HepG2 (cell line): ENCODE measurements around the gene ACBD3. TPM values are rescaled to one million over a fixed set of nuclear protein-coding genes. Genes with fewer than 3 reads are reported as not detected.

Experiments used
- ATAC-seq: fragments of 200-7000 bp; cut with Tn5 transposase; 3 replicates; pipeline ENCODE4 v1.9.1; 2020; ENCODE audit warnings: mild to moderate bottlenecking, moderate library complexity
- BruUV-seq: library from RNA; stranded (reverse); fragments of 400-500 nt; replicated peaks from 2 replicates; lab custom pipeline; 2021; lab: Mats Ljungman, UMichigan
- CTCF ChIA-PET: fragments of 300-600 bp; formaldehyde crosslinking; extraction: SDS; loops from one replicate; lab custom pipeline; 2021; ENCODE audit warnings: low total read pairs, inconsistent platforms, low intra/inter-chr PET ratio; lab: Yijun Ruan, JAX
- POLR2A ChIA-PET: fragments of 350-600 bp; sonication (Branson Sonifier 250); formaldehyde crosslinking; loops from one replicate; lab custom pipeline; 2020; ENCODE audit warnings: antibody characterized with exemption, inconsistent platforms; lab: Yijun Ruan, JAX
- DNase-seq: peaks from one replicate; pipeline ENCODE4 v3.0.0-alpha.2; 2015; ENCODE audit warnings: low spot score
- FAIRE-seq: peaks from 3 replicates; lab custom pipeline; 2011; peaks lifted over from hg19 to GRCh38; lab: Jason Lieb, UNC
- H2AFZ ChIP-seq: one replicate; pipeline ENCODE4 v1.6.1; 2011; ENCODE audit warnings: low read length, inconsistent platforms
- H3K27ac ChIP-seq: fragments of 300-600 bp; 3 replicates; pipeline ENCODE4 v1.8.0; 2011; ENCODE audit warnings: mixed run types, mild to moderate bottlenecking, mixed read lengths, low read length, inconsistent platforms; ENCODE audit not compliant: insufficient read depth; ENCODE audit errors: extremely low read length
- H3K27me3 ChIP-seq, 2 experiments: fragments of 200-600 bp in 1 of 2; 2 replicates in 1 of 2; 3 replicates in 1 of 2; pipeline versions ENCODE4 v1.6.0 to v1.8.0; 2011; ENCODE audit warnings: low read length in 2 of 2, mild to moderate bottlenecking in 2 of 2, moderate library complexity in 2 of 2, inconsistent platforms in 1 of 2; ENCODE audit not compliant: insufficient read depth in 2 of 2, control insufficient read depth in 1 of 2
- H3K36me3 ChIP-seq, 2 experiments: fragments of 200-600 bp in 1 of 2; replicated peaks in 1 of 2; 2 replicates in 1 of 2; 3 replicates in 1 of 2; pipeline versions ENCODE4 v1.5.1 to v1.8.0; 2011; ENCODE audit warnings: low read length in 2 of 2, inconsistent platforms in 1 of 2; ENCODE audit not compliant: insufficient read depth in 2 of 2, control insufficient read depth in 1 of 2
- H3K4me1 ChIP-seq: 2 replicates; pipeline ENCODE4 v1.5.1; 2012; ENCODE audit warnings: low read length, inconsistent platforms; ENCODE audit not compliant: insufficient read depth
- H3K4me2 ChIP-seq: 2 replicates; pipeline ENCODE4 v1.6.0; 2011; ENCODE audit warnings: low read depth, low read length, inconsistent platforms
- H3K4me3 ChIP-seq, 3 experiments: fragments of 200-600 bp in 1 of 3; sonication (generic), shearing (Covaris generic) in 1 of 3; replicated peaks in 1 of 3; 2 replicates each; pipeline ENCODE4 v1.5.1; 2011 to 2016; ENCODE audit warnings: low read length in 3 of 3, inconsistent platforms in 2 of 3, low read depth in 2 of 3, mild to moderate bottlenecking in 2 of 3, control low read depth in 1 of 3, mixed read lengths in 1 of 3; ENCODE audit not compliant: insufficient read depth in 1 of 3
- H3K79me2 ChIP-seq: one replicate; pipeline ENCODE4 v1.6.1; 2011; ENCODE audit warnings: low read length, inconsistent platforms; ENCODE audit not compliant: insufficient read depth
- H3K9ac ChIP-seq: 2 replicates; pipeline ENCODE4 v1.6.0; 2011; ENCODE audit warnings: mild to moderate bottlenecking, low read depth, low read length, inconsistent platforms; ENCODE audit not compliant: insufficient read depth
- H3K9me3 ChIP-seq: 2 replicates; pipeline ENCODE4 v1.5.1; 2012; ENCODE audit warnings: mild to moderate bottlenecking, low read length
- H4K20me1 ChIP-seq: 2 replicates; pipeline ENCODE4 v1.6.0; 2011; ENCODE audit warnings: inconsistent platforms, mild to moderate bottlenecking, low read length, moderate library complexity; ENCODE audit not compliant: insufficient read depth
- CC2D1A ChIP-seq: sonication (generic); formaldehyde crosslinking; IDR thresholded peaks from 2 replicates; pipeline ENCODE4 v1.8.1; 2023; ENCODE audit warnings: mild to moderate bottlenecking, missing genetic modification reagents
- E2F2 ChIP-seq: sonication (generic); formaldehyde crosslinking; IDR thresholded peaks from 2 replicates; pipeline ENCODE4 v1.4.0; 2020; ENCODE audit warnings: missing genetic modification reagents, borderline replicate concordance
- HOXA3 ChIP-seq: sonication (generic); formaldehyde crosslinking; IDR thresholded peaks from 2 replicates; pipeline ENCODE4 v1.5.0; 2020; ENCODE audit warnings: missing genetic modification reagents
- KLF16 ChIP-seq, 2 experiments: sonication (generic) in 1 of 2; formaldehyde crosslinking in 1 of 2; IDR thresholded peaks; 2 replicates each; pipeline versions ENCODE4 v1.6.1 to v1.8.0; 2016 to 2023; ENCODE audit warnings: missing genetic modification reagents in 2 of 2, missing compliant biosample characterization in 1 of 2
- RAD21 ChIP-seq: fragments of 450-650 bp; formaldehyde crosslinking; IDR thresholded peaks from 2 replicates; pipeline ENCODE4 v1.5.0; 2020; ENCODE audit warnings: mild to moderate bottlenecking
- RXRA ChIP-seq: sonication (generic); formaldehyde crosslinking; IDR thresholded peaks from 2 replicates; pipeline ENCODE4 v1.5.1; 2020; ENCODE audit warnings: missing genetic modification reagents
- SIX1 ChIP-seq: sonication (generic); formaldehyde crosslinking; IDR thresholded peaks from 2 replicates; pipeline ENCODE4 v1.4.0; 2020; ENCODE audit warnings: missing genetic modification reagents, borderline replicate concordance
- ZNF18 ChIP-seq: sonication (generic); formaldehyde crosslinking; IDR thresholded peaks from 2 replicates; pipeline ENCODE4 v1.8.0; 2022; ENCODE audit warnings: mild to moderate bottlenecking, missing genetic modification reagents; ENCODE audit not compliant: insufficient replicate concordance
- WGBS: methylation state at CpG from one replicate; pipeline ENCODE4 v1.1.6; 2017; ENCODE audit warnings: low lambda C conversion rate; 5-methylcytosine and 5-hydroxymethylcytosine counted together
- in situ Hi-C: cut with HindIII; loops from 2 replicates; pipeline ENCODE4 v1.10.0; 2017; ENCODE audit warnings: low pct_unique_long_range_greater_than_20kb; ENCODE audit not compliant: extremely low pct_ligation_motif_present
- intact Hi-C: fragments of 100-400 bp; cut with micrococcal nuclease; formaldehyde crosslinking; loops from one replicate; pipeline ENCODE4 v1.10.0; 2022; ENCODE audit not compliant: unreplicated experiment
- polyA plus RNA-seq, 8 experiments: library from polyadenylated mRNA; depleted of rRNA in 3 of 8; stranded (reverse) in 7 of 8; unstranded in 1 of 8; fragments of >200 nt; fragmentation: Illumina TruSeq in 4 of 8; extraction: Trizol in 4 of 8; gene quantifications; 2 replicates each; pipeline versions ENCODE4 v1.2.1 to v1.2.3, GENCODE V29; 2011 to 2016; ENCODE audit warnings: low read depth in 4 of 8, missing spikeins in 1 of 8, mixed read lengths in 1 of 8; ENCODE audit not compliant: insufficient read depth in 1 of 8
- total RNA-seq, 5 experiments: library from RNA; depleted of rRNA; stranded (reverse); fragments of >200 nt; fragmentation: Illumina TruSeq; extraction: Trizol; gene quantifications; 2 replicates each; pipeline ENCODE4 v1.2.3, GENCODE V29; 2016; ENCODE audit warnings: low read depth in 1 of 5

ACBD3 gene
- total and polyA plus RNA-seq, 2 of the 13 experiments (the other 11 are each of a cell fraction or from before 2014, with no cell fraction given) = 24.3 to 39.3 TPM

GRCh38 chr1:226107471-226108460 is 78.8 kb downstream of the ACBD3 start:
- intact Hi-C loops (no loop called here), in situ Hi-C loops (no loop called here)
- H3K4me3 ChIP-seq = no peak overlapping the region
- DNase-seq = no peak
- no TSS peak for BruUV-seq
- no peak overlapping the region for H3K4me2 ChIP-seq
- H3K27ac ChIP-seq = no peak overlapping the region
- peaks cover 31% of the 10 kb centered on the region for H3K4me1 ChIP-seq
- TF ChIP-seq E2F2 (no peak), CC2D1A (CRISPR knock-in tag) (no peak), SIX1 (CRISPR knock-in tag) (no peak), ZNF18 (no peak), RXRA (no peak), KLF16 (CRISPR knock-in tag; IDR thresholded peaks at IDR 0.05) (no peak), RAD21 (CRISPR knock-in tag) (no peak), HOXA3 (CRISPR knock-in tag) (no peak)
- 29% methylated on average over 3 of the region's 3 CpGs for WGBS
- ChIA-PET POLR2A (interaction anchor here (1.8 to 5.9 kb wide), 2 partner anchors 24 to 45 kb away, joined by 7 to 22 read pairs; partner anchors contain the start of gene H3-3A), CTCF (interaction anchor here (0.6 kb wide), 1 partner anchor 597 kb away, joined by 4 read pairs; no protein-coding TSS in a partner anchor)
- FAIRE-seq = no peak
- H3K27me3 ChIP-seq = peaks cover 2 to 20% of the 10 kb centered on the region in 2 experiments
- no peaks in the 10 kb centered on the region for H3K9me3 ChIP-seq
- no peak for ATAC-seq
- no peak overlapping the region for H3K9ac ChIP-seq
- H4K20me1 ChIP-seq = no peaks in the 10 kb centered on the region
- no peaks in the 10 kb centered on the region for H3K79me2 ChIP-seq
- no peaks in the 10 kb centered on the region; a peak in 1 of 5 replicates for H3K36me3 ChIP-seq
- H2AFZ ChIP-seq = no peak overlapping the region
